ENCODE measurements around the gene KRT6C. TPM values are rescaled to one million over a fixed set of nuclear protein-coding genes. Genes with fewer than 3 reads are reported as not detected.
A peak's percentile ranks its signal among the peaks of the same experiment; 100 is the strongest.
"Not testable (repeated sequence)": the region's sequence is repeated elsewhere in the genome, so short reads cannot be mapped to it uniquely, and the experiment has no call there.

KRT6C gene
- total RNA-seq, 2 experiments from 2014 or later = not detected

- Mint-ChIP-seq H3K27me3 (peaks cover 42% of the 10 kb centered on the region), H3K36me3 (no peaks in the 10 kb centered on the region), H3K9me3 (peaks cover 1% of the 10 kb centered on the region), H3K4me3 (no peak overlapping the region), H3K4me1 (no peaks in the 10 kb centered on the region), H3K27ac (no peak overlapping the region)
- POLR2A ChIA-PET = no interaction called here
- no peak for ATAC-seq (ENCODE audit: low read depth)
- no peak for DNase-seq
Measured at GRCh38 chr12:52461693-52462092, 11.9 kb downstream of the KRT6C start.

- peaks cover 1% of the 10 kb centered on the region for H3K9me3 Mint-ChIP-seq
- ATAC-seq (ENCODE audit: low read depth) = no peak
Measured at GRCh38 chr12:52458861-52459260, 14.7 kb downstream of the KRT6C start.

GRCh38 chr12:52455821-52456220 lies 17.8 kb downstream of the KRT6C start:
- peaks cover 1% of the 10 kb centered on the region for H3K9me3 Mint-ChIP-seq
- peaks cover 38% of the 10 kb centered on the region for H3K27me3 Mint-ChIP-seq
- POLR2A ChIA-PET = no interaction called here
- H3K4me1 Mint-ChIP-seq = peaks cover 6% of the 10 kb centered on the region
- DNase-seq = no peak
- no peaks in the 10 kb centered on the region for H3K36me3 Mint-ChIP-seq
- no peak overlapping the region for H3K27ac Mint-ChIP-seq
- ATAC-seq (ENCODE audit: low read depth) = no peak
- no peak overlapping the region for H3K4me3 Mint-ChIP-seq

More at GRCh38 chr12:52458861-52459260, 14.7 kb downstream of the KRT6C start:
- DNase-seq = no peak
- H3K4me3 Mint-ChIP-seq = no peak overlapping the region
- no peak overlapping the region for H3K27ac Mint-ChIP-seq
- POLR2A ChIA-PET = no interaction called here
- H3K4me1 Mint-ChIP-seq = peaks cover 6% of the 10 kb centered on the region
- H3K27me3 Mint-ChIP-seq = peaks cover 40% of the 10 kb centered on the region
- H3K36me3 Mint-ChIP-seq = no peaks in the 10 kb centered on the region

- Mint-ChIP-seq H3K9me3 (peaks cover 1% of the 10 kb centered on the region), H3K4me3 (no peak overlapping the region), H3K27ac (no peak overlapping the region), H3K36me3 (no peaks in the 10 kb centered on the region), H3K27me3 (peaks cover 38% of the 10 kb centered on the region), H3K4me1 (peaks cover 6% of the 10 kb centered on the region)
- DNase-seq (no peak), ATAC-seq (ENCODE audit: low read depth) (no peak)
- POLR2A ChIA-PET = no interaction called here
Measured at GRCh38 chr12:52454411-52455201, 19.0 kb downstream of the KRT6C start.

- Mint-ChIP-seq H3K27ac (no peak within 1 kb of the TSS), H3K4me1 (peaks cover 10% of the 10 kb centered on the region), H3K4me3 (no peak within 1 kb of the TSS), H3K27me3 (peaks cover 23% of the 10 kb centered on the region), H3K36me3 (no peaks in the 10 kb centered on the region), H3K9me3 (peaks cover 2% of the 10 kb centered on the region)
- ATAC-seq (ENCODE audit: low read depth) = no peak
- no peak for DNase-seq
- POLR2A ChIA-PET = no interaction called here
Measured at GRCh38 chr12:52452101-52452500, 21.5 kb downstream of the KRT6C start, which contains the start of gene KRT6B. Gene KRT6B (minus strand): TSS chr12:52452146. CDS start chr12:52452078, 68 bp downstream.

GRCh38 chr12:52448228-52448627 lies 25.4 kb downstream of the KRT6C start:
- POLR2A ChIA-PET = no interaction called here
- peaks cover 44% of the 10 kb centered on the region for H3K27me3 Mint-ChIP-seq
- peaks cover 9% of the 10 kb centered on the region for H3K4me1 Mint-ChIP-seq
- H3K36me3 Mint-ChIP-seq = no peaks in the 10 kb centered on the region
- H3K4me3 Mint-ChIP-seq = no peak overlapping the region
- no peak overlapping the region for H3K27ac Mint-ChIP-seq
- peaks cover 2% of the 10 kb centered on the region for H3K9me3 Mint-ChIP-seq
- DNase-seq = no peak
- ATAC-seq (ENCODE audit: low read depth) = peak; percentile 52

GRCh38 chr12:52447196-52447595 lies 26.4 kb downstream of the KRT6C start:
- H3K9me3 Mint-ChIP-seq; H3K4me3 Mint-ChIP-seq; DNase-seq; H3K27ac Mint-ChIP-seq; H3K36me3 Mint-ChIP-seq; ATAC-seq (ENCODE audit: low read depth); H3K4me1 Mint-ChIP-seq; POLR2A ChIA-PET: not testable (repeated sequence)
- peaks cover 48% of the 10 kb centered on the region for H3K27me3 Mint-ChIP-seq

GRCh38 chr12:52446367-52447045 lies 27.1 kb downstream of the KRT6C start:
- Mint-ChIP-seq H3K27ac (no peak overlapping the region), H3K36me3 (no peaks in the 10 kb centered on the region), H3K4me3 (no peak overlapping the region), H3K9me3 (peaks cover 2% of the 10 kb centered on the region), H3K27me3 (peaks cover 50% of the 10 kb centered on the region), H3K4me1 (peaks cover 9% of the 10 kb centered on the region)
- POLR2A ChIA-PET = no interaction called here
- no peak for DNase-seq
- ATAC-seq (ENCODE audit: low read depth) = no peak

GRCh38 chr12:52445876-52446275 lies 27.7 kb downstream of the KRT6C start:
- POLR2A ChIA-PET = no interaction called here
- H3K4me3 Mint-ChIP-seq = no peak overlapping the region
- peaks cover 2% of the 10 kb centered on the region for H3K9me3 Mint-ChIP-seq
- H3K27me3 Mint-ChIP-seq = peaks cover 53% of the 10 kb centered on the region
- DNase-seq = no peak
- peaks cover 9% of the 10 kb centered on the region for H3K4me1 Mint-ChIP-seq
- H3K36me3 Mint-ChIP-seq = no peaks in the 10 kb centered on the region
- no peak overlapping the region for H3K27ac Mint-ChIP-seq
- ATAC-seq (ENCODE audit: low read depth) = no peak

GRCh38 chr12:52444647-52445595 lies 28.7 kb downstream of the KRT6C start:
- POLR2A ChIA-PET = no interaction called here
- Mint-ChIP-seq H3K36me3 (no peaks in the 10 kb centered on the region), H3K27me3 (peaks cover 52% of the 10 kb centered on the region), H3K9me3 (peaks cover 2% of the 10 kb centered on the region), H3K4me3 (no peak overlapping the region), H3K4me1 (peaks cover 9% of the 10 kb centered on the region), H3K27ac (no peak overlapping the region)
- ATAC-seq (ENCODE audit: low read depth) (no peak), DNase-seq (no peak)

GRCh38 chr12:52443966-52444365 lies 29.6 kb downstream of the KRT6C start:
- peaks cover 9% of the 10 kb centered on the region for H3K4me1 Mint-ChIP-seq
- no peak for DNase-seq
- POLR2A ChIA-PET = no interaction called here
- no peak overlapping the region for H3K27ac Mint-ChIP-seq
- peaks cover 52% of the 10 kb centered on the region for H3K27me3 Mint-ChIP-seq
- ATAC-seq (ENCODE audit: low read depth) = no peak
- H3K9me3 Mint-ChIP-seq = peaks cover 2% of the 10 kb centered on the region
- no peak overlapping the region for H3K4me3 Mint-ChIP-seq
- no peaks in the 10 kb centered on the region for H3K36me3 Mint-ChIP-seq

- Mint-ChIP-seq H3K4me1 (peaks cover 4% of the 10 kb centered on the region), H3K4me3 (no peak overlapping the region), H3K36me3 (no peaks in the 10 kb centered on the region), H3K27me3 (peaks cover 52% of the 10 kb centered on the region), H3K9me3 (no peaks in the 10 kb centered on the region), H3K27ac (no peak overlapping the region)
- no peak for ATAC-seq (ENCODE audit: low read depth)
- POLR2A ChIA-PET = no interaction called here
- no peak for DNase-seq
Measured at GRCh38 chr12:52442600-52443061, 31.0 kb downstream of the KRT6C start.

GRCh38 chr12:52441320-52441911 lies 32.2 kb downstream of the KRT6C start:
- Mint-ChIP-seq H3K9me3 (no peaks in the 10 kb centered on the region), H3K4me1 (peaks cover 2% of the 10 kb centered on the region), H3K27ac (no peak overlapping the region), H3K4me3 (no peak overlapping the region), H3K27me3 (peaks cover 50% of the 10 kb centered on the region), H3K36me3 (no peaks in the 10 kb centered on the region)
- no peak for DNase-seq
- ATAC-seq (ENCODE audit: low read depth) = no peak
- POLR2A ChIA-PET = no interaction called here
